ENCODE results near the gene CITED4.

The CITED4 gene

DNA sequence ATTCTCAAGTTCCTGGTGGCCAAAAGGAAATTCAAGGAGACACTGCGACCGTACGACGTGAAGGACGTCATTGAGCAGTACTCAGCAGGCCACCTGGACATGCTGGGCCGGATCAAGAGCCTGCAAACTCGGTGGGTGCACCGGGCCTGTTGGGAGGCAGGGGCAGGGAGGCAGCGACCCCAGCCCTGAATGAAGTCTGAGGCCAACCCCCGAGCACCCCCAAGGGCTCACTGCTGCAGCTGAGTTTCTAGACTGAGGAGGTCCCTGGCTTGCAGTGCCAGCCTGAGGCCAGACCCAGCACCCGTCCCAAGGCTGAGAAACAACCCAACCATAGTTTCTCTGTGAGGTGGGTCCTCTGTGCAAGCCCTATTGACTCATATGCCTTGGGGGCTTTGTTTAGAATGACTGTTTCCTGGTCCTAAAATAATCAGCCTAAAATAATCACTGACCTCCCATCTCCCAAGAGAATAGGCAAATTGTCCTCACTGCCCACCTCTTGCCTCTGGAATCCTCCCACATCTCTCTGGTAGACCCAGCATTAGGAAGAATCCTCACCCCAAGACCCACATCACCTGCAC is 27.1 kb downstream of the CITED4 start:
- DNase-seq (ENCODE audit: low read depth in 2 of 2): no peak

DNA sequence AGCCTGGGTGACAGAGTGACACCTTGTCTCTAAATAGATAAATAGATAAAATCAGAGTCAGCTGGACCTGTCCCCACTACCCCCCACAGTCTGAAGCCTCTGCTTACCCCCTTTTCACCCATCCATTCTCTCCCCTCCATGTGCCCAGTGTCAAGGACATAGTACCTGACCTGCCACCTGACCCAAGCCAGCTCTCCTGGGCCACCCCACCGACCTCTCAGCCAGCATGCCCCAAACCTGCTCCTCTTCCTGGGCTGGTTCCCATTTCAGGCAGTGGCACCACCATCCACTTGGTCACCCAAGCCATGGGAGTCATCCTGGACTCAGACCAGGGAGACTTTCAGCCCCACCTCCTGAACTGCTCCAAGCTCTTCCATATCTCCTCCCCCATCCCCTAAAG is 28.2 kb downstream of the CITED4 start:
- DNase-seq (ENCODE audit: low read depth in 2 of 2): no peak

DNA sequence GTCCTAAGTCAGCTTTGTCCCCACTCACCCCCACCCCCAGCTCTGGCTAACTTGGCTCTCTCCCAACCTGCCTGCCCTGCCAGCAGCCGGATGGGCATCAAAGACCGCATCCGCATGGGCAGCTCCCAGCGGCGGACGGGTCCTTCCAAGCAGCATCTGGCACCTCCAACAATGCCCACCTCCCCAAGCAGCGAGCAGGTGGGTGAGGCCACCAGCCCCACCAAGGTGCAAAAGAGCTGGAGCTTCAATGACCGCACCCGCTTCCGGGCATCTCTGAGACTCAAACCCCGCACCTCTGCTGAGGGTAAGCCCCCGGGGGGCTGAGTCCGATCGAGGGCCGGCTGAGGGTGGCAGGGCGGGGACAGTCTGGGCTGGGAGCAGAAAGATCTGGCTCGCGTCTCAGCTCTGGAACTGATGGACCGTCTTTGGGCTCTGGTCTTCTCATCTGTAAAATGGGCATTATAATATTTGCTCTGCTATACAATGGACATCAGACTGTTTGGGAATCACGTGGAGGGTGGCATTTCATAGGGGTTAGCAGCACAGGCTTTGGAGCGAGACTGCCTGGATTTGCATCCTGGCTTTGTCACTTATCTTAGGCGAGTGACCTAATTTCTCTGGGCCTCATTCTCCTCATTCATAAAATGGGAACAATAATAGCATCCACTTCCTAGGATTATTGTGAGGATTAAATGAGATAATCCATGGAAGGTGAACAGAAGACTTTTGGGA is 31.0 kb downstream of the CITED4 start:
- DNase-seq (ENCODE audit: low read depth in 2 of 2): no peak

DNA sequence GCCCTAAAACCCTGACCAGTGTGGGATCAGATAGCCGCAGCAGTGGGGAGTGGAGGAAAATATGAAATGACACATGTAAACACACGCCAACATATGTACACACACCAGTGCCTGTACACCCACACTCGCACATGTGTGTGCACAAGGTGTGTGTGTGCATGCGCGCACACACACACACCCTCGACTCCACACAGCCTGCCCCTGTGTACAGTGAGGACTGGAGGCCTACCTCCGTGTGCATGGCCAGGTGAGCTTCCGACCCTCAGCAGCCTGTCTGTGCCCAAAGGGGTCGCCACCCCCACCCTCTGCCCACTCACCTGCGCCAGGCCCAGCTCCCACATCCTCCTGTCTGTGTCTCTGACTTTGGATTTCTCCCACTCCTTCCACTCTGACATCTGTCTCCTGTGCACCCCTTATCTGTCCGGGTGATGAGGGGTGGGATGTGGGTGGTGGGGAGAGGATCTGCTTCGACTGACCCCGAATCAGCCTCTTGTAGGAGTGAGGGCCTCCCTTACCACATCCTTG is 31.7 kb downstream of the CITED4 start:
- DNase-seq (ENCODE audit: low read depth in 2 of 2): no peak

DNA sequence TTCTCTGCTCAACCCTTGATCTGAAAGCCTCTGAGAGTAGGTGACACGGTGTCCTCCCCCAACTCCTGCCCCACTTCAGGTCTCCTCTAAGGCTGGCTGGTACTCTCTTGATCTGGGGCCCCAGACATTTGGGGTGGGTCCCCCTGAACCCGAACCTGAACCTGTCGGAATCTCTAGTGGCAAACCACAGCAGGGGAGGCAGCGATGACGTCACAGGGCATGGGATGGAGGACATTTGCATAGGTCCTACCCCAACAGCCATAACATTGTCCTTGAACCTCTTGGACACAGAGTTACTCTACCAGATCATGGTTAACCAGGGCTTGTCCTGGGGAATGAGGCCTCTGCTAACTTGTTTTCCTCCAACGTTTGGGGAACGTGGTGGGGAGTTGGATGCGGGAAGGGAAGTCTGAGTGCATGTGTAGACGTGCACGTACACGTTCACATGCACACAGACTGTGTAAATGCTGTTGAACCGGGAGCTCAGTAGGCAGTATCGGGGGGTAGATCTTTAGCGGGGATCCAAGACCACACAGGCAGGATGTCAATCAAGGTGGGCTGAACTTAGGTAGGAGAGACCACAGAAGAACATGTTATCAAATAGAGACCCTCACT is 32.4 kb downstream of the CITED4 start:
- DNase-seq (ENCODE audit: low read depth in 2 of 2): no peak

DNA sequence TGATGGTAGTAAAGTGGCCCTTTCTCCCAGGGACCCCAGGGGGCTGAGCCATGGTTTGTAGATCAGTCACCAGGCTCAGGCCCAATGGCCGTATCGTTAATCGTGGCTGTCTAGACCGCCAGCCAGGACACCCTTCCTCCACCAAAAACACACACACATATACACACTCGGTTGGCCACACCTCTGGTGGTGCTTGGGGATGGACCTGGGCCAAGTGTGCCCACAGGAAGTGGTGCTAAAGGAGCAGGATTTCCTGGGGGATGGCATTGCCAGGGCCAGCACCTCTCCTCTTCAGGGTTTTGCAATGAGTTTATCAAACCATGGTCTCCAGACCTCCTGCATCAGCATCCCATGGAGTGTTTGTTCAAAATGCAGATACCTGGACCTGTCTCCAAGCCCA is 36.2 kb downstream of the CITED4 start:
- DNase-seq (ENCODE audit: low read depth in 2 of 2): no peak

DNA sequence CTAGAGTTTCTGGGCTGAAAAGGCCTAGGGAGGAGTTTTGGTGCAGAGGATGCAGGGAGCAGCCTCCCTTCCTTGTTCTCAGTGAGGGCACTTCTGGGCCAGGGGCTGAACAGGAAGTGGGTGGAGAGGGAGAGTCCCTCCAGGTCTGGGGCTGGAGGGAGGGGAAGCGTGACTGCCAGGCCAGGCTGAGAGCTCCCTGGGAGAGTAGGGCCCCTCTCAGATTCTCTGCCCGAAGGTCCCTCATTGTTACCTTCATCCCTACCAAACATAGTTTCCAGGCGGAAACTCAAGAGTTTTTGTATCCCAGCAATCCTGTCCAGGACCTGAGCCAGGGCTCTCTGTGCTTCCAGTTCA is 36.8 kb downstream of the CITED4 start:
- no peak for DNase-seq (ENCODE audit: low read depth in 2 of 2)

DNA sequence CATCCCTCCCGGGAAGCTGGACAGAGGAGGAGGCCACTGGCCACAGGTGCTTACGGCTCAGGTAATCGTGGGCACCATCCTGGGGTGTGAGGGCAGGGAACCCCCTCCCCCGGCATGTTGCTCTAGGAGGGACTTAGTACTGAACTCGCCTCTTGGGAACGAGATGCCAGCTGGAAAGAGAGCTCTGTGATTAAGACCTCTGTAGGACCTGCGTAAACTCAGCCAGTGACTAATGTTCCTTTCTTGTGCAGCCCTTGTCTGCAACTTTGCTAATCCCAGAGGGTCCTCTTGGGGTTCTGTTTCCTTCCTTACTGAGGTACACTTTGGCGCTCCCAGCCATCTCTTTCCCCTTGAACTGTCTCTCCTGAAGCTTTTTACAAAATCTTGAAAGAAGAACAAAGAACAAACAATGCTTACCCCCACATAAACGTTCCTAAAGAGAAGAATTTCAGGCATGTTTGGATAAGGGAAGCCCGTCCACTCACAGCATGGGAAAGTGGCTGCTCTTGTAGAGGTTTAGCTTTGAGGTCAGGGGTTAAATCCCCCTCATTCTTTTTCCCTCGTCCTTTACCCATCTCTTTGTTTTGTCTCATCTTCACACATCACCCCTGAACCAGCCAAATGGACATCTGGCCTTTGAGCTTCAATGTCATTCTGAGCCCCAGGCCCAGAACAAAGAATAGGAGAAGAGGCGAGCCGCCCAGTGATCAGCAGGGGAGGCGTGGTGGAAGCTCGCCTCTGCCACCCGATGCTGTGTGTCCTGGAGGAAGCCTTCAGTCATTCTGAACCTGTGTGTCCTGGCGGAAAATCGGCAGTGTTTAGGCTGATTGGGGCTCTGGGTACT is 37.4 kb downstream of the CITED4 start:
- DNase-seq (ENCODE audit: low read depth in 2 of 2): no peak

DNA sequence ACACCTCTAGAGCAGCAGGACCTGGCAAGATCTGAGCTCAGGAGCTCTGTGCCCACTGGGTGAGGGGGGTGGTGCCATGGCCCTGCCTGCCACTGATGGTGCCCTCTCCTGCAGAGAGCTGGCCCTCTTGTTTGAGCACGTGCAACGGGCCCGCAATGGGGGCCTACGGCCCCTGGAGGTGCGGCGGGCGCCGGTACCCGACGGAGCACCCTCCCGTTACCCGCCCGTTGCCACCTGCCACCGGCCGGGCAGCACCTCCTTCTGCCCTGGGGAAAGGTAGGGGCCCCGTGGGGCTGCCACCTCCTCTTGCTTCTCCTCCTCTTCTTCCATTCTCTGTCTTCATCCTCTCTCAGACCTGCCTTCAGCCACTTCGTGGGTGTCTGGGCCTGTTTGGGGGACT is 38.2 kb downstream of the CITED4 start:
- no peak for DNase-seq (ENCODE audit: low read depth in 2 of 2)

DNA sequence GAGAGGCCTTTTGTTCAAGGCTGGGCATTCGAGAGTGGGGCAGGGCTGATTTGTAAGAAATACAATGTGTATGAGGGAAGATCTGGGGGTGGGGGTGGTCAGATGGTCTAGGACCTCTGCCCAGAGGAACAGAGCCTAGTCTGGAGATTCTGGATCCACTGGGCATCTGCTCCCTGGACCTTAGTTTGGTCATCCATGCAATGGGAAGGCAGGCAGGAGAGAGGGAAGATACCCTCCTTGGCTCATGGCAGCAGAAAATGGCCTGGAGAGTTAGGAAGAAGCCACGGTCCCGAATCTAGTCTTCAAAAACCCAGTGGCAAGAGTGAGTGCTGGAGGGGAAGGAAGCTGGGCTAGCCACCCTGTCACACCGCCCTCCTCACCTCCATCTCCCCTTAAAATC is 38.8 kb downstream of the CITED4 start:
- DNase-seq (ENCODE audit: low read depth in 2 of 2): no peak

DNA sequence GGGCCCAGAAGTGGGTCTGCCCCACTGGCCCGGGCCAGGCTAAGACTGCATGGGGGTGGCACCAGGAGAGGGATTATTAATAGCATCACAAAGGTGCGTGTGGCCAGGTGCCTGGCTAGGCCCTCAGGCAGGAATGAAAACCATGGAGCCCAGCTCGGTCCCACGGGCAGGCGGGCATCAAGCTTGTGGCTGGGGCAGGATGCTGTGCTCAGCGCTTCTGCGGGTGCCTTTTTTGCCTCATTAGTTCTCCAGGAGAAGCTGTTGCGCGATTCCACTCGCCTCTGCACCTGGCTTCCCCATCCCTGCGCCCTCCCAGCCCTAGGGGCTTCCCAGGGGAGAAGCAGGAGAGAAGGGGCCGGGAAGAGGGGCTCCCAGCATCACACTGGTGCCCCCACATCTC is 39.3 kb downstream of the CITED4 start:
- DNase-seq (ENCODE audit: low read depth in 2 of 2): no peak

DNA sequence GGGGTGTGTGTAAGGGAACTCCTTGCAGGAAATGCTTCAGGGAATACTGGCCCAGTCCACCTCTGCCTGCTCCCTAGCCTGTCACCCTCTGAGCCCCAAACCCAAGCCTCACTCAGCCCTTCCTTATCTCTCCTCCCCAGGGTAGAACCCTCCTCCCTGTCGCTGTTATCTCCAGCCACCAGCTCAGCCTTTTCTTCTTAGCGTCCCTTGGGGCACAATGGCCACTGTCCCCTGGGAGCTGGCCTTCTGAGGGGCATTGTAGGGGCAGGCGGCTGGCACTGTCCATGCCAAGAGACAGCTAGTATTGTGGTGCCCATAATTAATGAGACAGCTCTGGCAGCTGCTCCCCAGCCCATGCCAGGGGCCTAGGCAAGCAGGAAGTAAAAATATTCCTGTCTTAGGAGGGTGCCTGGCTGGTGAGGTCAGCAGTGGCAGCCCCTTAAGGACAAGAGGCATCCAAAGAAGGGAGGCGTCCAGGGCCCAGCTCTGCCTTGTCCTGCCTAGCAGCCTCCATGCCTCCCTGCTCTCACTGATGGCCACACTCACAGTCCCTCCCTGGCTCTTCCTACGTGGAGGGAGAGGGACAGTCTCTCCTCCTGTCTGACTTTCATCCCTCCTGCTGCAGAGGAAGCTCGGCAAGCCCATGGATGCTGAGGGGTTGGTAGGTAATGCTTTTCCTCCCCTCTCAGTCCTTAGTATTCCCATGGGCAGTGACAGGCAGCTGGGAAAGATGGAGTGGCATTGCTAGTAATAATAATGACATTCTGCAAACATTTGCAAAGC is 41.1 kb downstream of the CITED4 start:
- no peak for DNase-seq (ENCODE audit: low read depth in 2 of 2)

DNA sequence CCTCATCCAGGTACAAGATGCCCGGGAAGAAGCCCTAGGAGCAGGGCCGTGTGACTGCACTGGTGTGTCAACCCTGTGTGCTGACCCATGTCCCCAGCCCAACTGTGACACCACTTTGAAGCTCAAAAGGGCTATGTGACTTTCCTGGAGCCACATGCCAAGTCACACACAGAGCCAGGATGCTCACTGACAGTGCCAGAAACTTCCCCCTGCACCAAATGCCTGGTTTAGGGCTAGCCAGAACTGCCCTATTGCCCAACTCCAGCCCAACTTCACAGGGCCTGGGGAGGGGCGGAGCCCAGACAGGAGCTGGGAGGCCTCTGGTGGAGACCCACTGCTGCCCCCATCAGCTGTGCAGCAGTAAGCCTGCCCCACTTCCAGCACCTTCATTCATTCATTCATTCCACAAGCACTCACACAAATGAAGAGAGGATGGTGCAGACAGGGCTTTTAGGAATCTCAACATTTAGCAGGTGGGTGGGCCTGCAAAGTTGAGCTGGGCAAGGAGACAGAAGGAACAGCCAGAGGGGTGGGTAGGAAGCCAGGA is 41.8 kb downstream of the CITED4 start:
- DNase-seq (ENCODE audit: low read depth in 2 of 2): no peak

DNA sequence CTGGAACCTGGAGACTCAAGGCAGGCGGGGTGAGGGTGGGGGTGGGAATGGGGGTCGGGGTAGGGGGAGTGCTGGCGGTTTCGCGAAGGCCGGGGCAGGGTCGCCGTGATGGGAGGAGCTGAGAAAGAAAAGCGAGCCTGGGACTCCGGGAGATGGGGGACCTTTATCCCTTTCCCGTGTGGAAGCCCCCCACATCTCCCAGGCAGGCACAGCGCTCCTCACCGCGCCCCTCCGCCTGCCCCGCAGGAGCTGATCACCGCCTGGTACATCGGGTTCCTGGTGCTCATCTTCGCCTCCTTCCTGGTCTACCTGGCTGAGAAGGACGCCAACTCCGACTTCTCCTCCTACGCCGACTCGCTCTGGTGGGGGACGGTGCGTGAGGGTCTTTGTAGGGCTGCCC is 43.1 kb downstream of the CITED4 start:
- DNase-seq (ENCODE audit: low read depth in 2 of 2): no peak

DNA sequence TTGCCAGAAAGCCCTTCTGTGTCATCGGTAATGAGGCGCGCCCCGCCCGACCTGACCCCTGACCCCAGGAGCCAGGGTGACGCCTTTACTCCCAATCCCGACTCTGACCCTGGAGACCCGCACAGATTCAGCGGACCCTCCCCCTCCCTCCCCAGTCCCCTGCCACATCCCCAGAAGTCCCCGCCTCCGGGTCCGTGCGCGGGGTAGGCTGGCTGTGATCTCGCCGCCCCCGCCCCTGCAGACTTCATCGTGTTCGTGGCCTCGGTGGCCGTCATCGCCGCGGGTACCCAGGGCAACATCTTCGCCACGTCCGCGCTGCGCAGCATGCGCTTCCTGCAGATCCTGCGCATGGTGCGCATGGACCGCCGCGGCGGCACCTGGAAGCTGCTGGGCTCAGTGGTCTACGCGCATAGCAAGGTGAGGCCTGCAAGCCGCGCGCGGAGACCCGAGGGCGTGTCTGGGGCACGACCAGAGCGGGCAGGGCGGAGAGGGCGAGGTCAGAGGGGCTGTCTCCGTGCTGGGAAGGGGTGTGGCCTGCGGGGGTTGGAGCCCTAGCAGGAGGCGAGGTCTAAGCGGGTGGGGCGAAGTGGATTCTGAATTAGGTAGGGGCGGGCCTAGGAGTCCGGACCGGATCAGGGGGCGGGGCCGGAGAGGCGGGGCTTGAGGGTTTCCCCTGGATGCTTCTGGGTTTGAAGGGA is 43.8 kb downstream of the CITED4 start:
- peak; percentile 82 to 88 for DNase-seq (ENCODE audit: low read depth in 2 of 2)

DNA sequence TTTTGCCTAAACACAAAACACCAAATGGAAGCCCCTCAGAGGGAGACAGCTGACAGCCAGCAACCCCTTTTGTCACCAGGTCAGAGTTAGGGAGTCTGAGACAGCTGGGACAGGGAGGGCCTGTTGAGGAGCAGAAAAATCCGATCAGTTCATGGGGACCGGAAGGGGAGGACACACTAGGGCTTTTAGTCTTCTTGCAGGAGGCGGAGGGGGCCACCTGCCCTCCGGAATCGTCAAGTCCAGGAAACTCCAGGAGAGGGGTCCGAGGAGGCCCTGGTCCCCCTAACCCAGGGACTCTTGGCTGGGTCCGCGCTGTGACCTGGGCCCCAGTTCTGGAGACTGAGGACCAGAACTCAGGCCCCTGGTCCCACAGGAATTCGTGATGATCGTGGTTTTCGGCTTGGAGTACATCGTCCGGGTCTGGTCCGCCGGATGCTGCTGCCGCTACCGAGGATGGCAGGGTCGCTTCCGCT is 44.3 kb downstream of the CITED4 start:
- no peak for DNase-seq (ENCODE audit: low read depth in 2 of 2)

DNA sequence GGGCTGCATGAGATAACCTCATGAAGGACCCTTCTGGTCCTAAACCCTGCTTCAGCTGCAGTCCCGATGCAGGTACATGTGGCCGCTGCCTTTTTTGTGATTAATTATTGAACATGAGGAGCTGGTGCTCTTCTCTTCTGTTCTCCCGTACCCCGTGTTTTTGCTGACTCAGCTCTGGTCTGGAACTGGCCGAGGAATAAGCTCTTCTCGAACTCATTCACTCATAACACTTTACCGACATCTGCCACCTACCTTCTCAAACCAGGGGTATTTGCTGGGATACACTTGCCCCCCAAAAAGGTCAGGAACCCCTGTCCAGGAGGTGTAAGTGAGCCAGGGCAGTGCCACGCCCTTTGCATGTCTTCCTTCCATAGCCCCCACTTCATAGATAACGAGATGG is 46.7 kb downstream of the CITED4 start:
- no peak for DNase-seq (ENCODE audit: low read depth in 2 of 2)

All from stimulated activated CD4-positive, alpha-beta T cell treated with anti-CD3 and anti-CD28 coated beads, Interleukin-4, amount 100 ng/mL, for 48 hours (primary cell).